GM04504 (cell line): ENCODE results near the gene TUNAR.
A peak's percentile ranks its signal among the peaks of the same experiment; 100 is the strongest.
"Not testable (repeated sequence)": the region's sequence is repeated elsewhere in the genome, so short reads cannot be mapped to it uniquely, and the experiment has no call there.

ENCODE experiments used
- DNase-seq: peaks from one replicate; pipeline ENCODE4 v3.0.0-alpha.2; 2012; ENCODE audit warnings: low read depth

The TUNAR gene

GRCh38 chr14:95918466-95918865, 41.8 kb downstream of the TUNAR start:
- no peak for DNase-seq

DNA sequence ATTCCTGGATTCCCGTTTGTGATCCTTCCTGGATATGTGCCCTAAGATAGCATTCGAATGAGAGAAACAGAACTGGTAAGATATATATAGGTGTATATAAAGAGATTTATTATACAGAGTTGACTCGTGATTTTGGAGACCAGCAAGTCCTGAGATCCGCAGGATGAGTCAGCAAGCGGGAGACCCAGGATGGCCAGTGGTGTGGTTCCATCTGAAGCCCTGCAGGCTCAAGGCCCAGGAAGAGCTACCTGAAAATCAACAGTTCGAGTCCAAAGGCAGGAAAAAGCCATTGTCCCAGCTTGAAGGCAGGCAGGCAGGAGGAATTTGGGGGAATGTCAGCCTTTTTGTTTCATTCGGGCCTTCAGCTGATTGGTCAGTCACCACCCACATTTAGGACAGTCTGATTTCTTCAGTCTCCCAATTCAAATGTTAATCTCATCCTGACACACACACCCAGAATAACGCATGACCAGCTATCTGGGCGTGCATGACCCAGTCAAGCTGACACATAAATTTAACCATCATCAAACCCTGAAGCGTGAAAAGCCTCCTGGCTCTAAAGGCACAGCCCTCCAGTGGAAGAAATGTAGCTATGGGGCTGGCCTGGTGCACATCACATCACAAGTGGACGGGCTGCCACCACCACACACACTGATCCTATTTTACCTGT, 44.3 kb downstream of the TUNAR start:
- DNase-seq = no peak

- DNase-seq = no peak
Measured at GRCh38 chr14:95922080-95922479, 45.4 kb downstream of the TUNAR start.

DNA sequence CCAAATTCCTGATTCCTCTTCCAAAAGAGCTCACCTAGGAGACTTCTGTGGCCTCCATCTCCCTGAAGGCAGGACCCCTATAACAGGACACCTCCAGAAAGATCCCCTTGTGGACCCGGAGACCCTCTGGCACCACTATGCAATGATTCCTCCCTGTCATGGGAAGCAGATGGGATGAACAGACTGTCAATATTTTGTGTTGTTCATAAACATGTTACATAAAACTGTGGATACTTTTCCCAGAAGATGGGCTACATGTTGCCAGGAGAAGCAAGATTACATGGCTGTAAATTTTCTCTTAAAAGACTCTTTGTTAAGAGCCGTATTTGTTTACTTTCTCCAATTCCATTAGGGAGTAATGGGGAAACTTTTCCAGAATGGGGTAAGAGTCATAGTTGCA, 52.1 kb downstream of the TUNAR start:
- no peak for DNase-seq

DNA sequence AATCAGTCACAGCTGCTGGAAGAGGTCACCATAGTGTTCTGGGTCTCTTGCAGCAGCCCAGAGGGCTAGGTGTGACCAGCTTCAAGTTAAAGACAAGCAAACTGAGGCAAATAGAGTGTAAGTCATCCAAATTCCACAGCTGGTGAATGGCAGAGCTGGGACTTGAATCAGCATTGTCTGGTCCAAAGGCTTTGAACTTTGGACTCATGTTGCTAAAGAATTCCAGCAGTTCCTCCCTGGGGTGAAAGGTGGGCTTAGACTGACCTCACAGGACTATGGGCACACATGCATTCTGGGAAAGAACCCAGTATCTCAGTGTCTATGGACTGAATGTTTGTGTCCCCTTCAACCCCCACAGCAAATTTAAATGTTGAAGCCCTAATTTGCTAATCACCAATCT, 54.8 kb downstream of the TUNAR start:
- DNase-seq = no peak

GRCh38 chr14:95935228-95935822, 58.7 kb downstream of the TUNAR start:
- DNase-seq = peak; percentile 5

DNA sequence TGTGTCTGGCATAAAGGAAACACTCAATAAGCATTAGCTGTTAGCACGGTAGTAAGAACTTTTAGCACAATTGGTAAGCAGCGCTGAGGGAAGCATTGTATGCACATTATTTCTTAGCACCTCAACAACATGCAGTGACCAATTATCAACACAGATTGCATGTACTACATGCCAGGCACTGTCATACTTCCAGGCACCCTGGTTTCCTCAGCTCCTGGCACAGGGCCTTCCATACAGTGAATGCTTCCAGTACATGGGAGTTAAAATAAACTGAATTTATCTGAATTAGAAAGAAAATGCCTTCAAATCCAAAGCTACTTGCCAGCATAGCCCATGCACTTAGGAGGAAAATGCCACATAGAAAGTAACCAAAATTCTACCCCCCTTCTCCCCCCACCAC, 59.4 kb downstream of the TUNAR start:
- no peak for DNase-seq

GRCh38 chr14:95939335-95939734, 62.7 kb downstream of the TUNAR start:
- DNase-seq = no peak

DNA sequence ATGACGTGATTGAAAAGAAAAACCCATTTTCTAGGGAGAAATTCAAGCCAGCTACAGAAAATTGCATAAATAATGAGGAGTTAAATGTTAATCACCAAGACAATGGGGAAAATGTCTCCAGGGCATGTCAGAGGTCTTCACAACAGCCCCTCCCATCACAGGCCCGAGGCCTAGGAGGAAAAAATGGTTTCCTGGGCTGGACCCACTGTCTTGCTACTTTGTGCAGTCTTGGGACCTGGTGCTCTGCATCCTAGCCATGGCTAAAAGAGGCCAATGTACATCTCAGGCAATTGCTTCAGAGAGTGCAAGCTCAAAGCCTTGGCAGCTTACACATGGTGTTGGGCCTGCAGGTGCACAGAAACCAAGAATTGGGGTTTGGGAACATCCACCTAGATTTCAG, 65.3 kb downstream of the TUNAR start:
- no peak for DNase-seq

GRCh38 chr14:95943699-95944098, 67.1 kb downstream of the TUNAR start:
- DNase-seq = no peak

GRCh38 chr14:95944462-95944861, 67.8 kb downstream of the TUNAR start:
- DNase-seq = no peak

DNA sequence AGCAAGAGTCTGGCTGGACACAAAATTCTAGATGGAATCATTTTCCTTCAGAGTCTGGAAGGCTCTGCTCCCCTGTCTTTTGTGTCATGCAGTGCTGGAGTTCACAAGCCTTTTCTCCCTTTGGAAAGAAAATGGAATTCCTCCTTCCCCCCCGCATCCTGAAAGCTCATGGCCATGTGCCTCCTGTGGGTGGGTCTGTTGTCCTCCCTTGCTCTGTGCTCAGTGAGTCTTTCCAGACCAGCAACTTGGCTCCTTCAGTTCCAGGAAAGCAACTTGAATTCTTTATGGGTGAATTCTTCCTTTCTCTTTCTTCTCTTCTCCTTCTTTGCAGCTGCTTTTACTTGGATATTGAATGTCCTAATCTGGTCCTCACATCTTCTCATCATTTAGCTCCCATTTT, 70.2 kb downstream of the TUNAR start:
- DNase-seq = no peak

- no peak for DNase-seq
Measured at GRCh38 chr14:95948558-95948981, 71.9 kb downstream of the TUNAR start.

- DNase-seq = no peak
Measured at GRCh38 chr14:95951359-95951758, 74.7 kb downstream of the TUNAR start.

GRCh38 chr14:95953111-95953724, 76.6 kb downstream of the TUNAR start:
- no peak for DNase-seq

DNA sequence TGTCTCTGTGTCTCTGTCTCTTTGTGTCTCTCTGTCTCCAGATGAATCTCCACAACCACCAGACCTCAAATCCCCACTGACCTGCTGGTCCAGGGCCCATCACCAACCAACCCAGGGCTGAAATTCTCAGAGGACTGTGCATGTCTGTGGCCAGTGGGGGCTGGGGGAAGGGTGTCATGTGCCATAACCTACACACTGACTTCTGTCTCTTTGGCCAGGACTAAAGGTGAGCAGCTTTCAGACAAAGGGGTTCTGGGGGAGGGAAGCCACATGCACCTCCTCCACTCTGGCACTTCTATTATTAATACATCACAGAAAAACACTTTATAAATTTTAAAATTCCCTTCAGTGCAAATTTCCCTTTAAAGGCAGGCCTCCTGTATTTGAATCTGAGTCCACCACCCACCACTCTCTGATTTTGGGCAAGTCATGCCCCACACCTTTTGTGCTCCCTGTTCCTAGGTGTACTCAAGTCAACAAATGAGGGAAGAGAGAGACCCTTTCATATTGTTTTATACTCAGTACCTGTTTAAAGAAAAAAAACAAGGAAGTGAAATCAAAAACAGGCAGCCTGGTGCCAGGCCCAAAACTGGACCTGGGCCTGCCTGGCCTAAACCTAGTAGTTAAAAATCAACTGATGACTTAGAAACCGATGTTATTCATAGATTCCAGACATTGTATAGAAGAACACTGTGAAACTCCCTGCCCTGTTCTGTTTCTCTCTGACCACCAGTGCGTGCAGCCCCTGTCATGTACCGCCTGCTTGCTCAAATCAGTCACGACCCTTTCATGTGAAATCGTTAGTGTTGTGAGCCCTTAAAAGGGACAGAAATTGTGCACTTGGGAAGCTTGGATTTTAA, 80.2 kb downstream of the TUNAR start:
- DNase-seq = no peak

GRCh38 chr14:95958105-95958504, 81.5 kb downstream of the TUNAR start:
- no peak for DNase-seq

DNA sequence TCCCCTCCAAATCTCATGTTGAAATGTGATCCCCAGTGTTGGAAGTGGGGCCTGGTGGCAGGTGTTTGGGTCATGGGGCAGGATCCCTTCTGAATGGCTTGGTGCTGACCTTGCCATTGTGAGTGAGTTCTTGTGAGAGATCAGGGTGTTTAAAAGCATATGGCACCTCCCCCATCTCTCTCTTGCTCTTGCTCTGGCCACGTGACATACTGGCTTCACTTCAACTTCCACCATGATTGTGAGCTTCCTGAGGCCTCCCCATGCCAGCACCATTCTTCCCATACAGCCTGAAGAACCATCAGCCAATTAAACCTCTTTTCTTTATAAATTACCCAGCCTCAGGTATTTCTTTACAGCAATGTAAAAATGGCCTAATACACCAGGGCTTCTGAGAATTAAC, 82.7 kb downstream of the TUNAR start:
- no peak for DNase-seq

DNA sequence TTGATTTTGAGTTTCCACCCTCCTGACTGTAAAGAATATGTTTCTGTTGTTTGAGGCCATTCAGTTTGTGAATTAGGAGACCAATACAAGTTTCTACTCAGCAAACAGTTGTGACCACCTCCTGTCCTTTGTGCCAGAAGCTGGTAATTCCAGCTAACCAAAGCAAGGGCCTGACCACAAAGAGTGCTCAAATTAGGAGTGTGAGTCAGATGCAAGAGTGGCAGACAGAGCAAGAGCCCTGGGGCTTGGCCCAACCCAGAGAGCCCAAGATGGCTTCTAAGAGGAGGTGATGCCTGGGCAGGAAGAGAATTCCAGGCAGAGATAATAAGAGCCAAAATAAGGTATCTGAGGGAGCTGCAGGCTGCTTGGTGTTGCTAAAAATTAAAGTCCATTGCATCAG, 84.8 kb downstream of the TUNAR start:
- no peak for DNase-seq

DNA sequence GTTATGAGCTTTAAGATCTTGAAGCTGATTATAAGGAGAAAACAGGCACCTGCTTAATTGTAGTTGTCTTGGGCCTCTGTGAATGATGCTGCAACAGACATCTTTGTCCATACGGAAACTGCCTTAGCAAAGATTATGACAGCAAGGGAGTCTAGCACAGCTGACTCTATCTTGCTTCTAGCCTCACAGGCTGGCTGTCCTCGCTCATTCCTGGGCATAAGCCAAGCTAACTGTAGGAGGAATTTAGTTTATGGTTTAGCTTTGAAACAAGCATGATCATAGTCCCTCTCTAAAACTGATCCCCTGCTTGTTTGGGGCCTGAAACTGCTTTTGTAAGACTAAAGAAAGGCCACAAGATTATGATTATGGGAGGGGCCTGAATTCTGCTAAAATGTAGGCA, 88.3 kb downstream of the TUNAR start:
- DNase-seq = no peak

DNA sequence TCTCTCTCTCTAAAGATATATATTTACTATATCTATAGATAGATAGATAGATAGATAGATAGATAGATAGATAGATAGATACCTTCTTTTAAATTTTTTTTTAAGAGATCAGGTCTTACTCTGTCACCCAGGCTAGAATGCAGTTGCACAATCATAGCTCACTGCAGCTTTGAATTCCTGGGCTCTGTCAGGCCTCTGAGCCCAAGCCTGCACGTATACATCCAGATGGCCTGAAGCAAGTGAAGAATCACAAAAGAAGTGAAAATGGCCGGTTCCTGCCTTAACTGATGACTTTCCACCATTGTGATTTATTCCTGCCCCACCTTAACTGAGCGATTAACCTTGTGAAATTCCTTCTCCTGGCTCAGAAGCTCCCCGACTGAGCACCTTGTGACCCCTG, 91.4 kb downstream of the TUNAR start:
- not testable (repeated sequence) for DNase-seq
